OCI-LY7 (cell line): Measurements from ENCODE around the gene PRLH. TPM values are rescaled to one million over a fixed set of nuclear protein-coding genes. Genes with fewer than 3 reads are reported as not detected.
"Not testable (repeated sequence)": the region's sequence is repeated elsewhere in the genome, so short reads cannot be mapped to it uniquely, and the experiment has no call there.

Experiments used
- BruUV-seq: library from RNA; stranded (reverse); fragments of 400-500 nt; replicated peaks from 2 replicates; lab custom pipeline; 2021; lab: Mats Ljungman, UMichigan
- CTCF ChIA-PET: fragments of 300-600 bp; sonication (Branson Sonifier 250); formaldehyde crosslinking; loops from one replicate; lab custom pipeline; 2022; ENCODE audit warnings: antibody characterized with exemption; ENCODE audit not compliant: unreplicated experiment; lab: Charles Lee
- POLR2A ChIA-PET: fragments of 300-600 bp; sonication (Branson Sonifier 250); formaldehyde crosslinking; loops from one replicate; lab custom pipeline; 2022; ENCODE audit warnings: antibody characterized with exemption; lab: Charles Lee
- DNase-seq: peaks from one replicate; pipeline ENCODE4 v3.0.0-alpha.2; 2015; ENCODE audit warnings: low spot score
- H2AFZ ChIP-seq: fragments of 200-600 bp; sonication (generic), shearing (Covaris generic); 2 replicates; pipeline ENCODE4 v1.6.1; 2014; ENCODE audit warnings: mild to moderate bottlenecking, antibody characterized with exemption, low read length, moderate library complexity
- H3K27ac ChIP-seq: fragments of 200-600 bp; sonication (generic); 2 replicates; pipeline ENCODE4 v1.5.1; 2014; ENCODE audit warnings: mixed run types, low read depth, mild to moderate bottlenecking, moderate library complexity, low read length, inconsistent platforms; ENCODE audit not compliant: poor library complexity, severe bottlenecking
- H3K36me3 ChIP-seq: fragments of 200-600 bp; sonication (generic); 2 replicates; pipeline ENCODE4 v1.6.1; 2014; ENCODE audit warnings: mild to moderate bottlenecking, antibody characterized with exemption, low read length, moderate library complexity, mixed read lengths; ENCODE audit not compliant: insufficient read depth
- H3K4me1 ChIP-seq: fragments of 200-600 bp; sonication (generic); 2 replicates; pipeline ENCODE4 v1.5.1; 2014; ENCODE audit warnings: mild to moderate bottlenecking, low read length; ENCODE audit not compliant: insufficient read depth, poor library complexity, severe bottlenecking
- H3K4me2 ChIP-seq: fragments of 200-600 bp; sonication (generic); 2 replicates; pipeline ENCODE4 v1.6.1; 2014; ENCODE audit warnings: mild to moderate bottlenecking, low read length
- H3K4me3 ChIP-seq: fragments of 200-600 bp; sonication (generic); 2 replicates; pipeline ENCODE4 v1.5.1; 2014; ENCODE audit warnings: mild to moderate bottlenecking, low read depth, low read length; ENCODE audit not compliant: poor library complexity, severe bottlenecking
- H3K79me2 ChIP-seq: fragments of 200-600 bp; sonication (generic); 2 replicates; pipeline ENCODE4 v1.6.1; 2016; ENCODE audit warnings: low read depth, mild to moderate bottlenecking, low read length, moderate library complexity, mixed read lengths; ENCODE audit not compliant: insufficient read depth
- H3K9me2 ChIP-seq: fragments of 200-600 bp; sonication (generic); 2 replicates; pipeline ENCODE4 v1.6.1; 2016; ENCODE audit warnings: mild to moderate bottlenecking, low read length, mixed read lengths; ENCODE audit not compliant: insufficient read depth
- H3K9me3 ChIP-seq: fragments of 200-600 bp; sonication (generic); 2 replicates; pipeline ENCODE4 v1.6.1; 2014; ENCODE audit warnings: mild to moderate bottlenecking, mixed run types, low read length, mixed read lengths
- H4K20me1 ChIP-seq: fragments of 200-600 bp; sonication (generic); 2 replicates; pipeline ENCODE4 v1.6.1; 2014; ENCODE audit warnings: mild to moderate bottlenecking, antibody characterized with exemption, low read length, moderate library complexity, mixed read lengths; ENCODE audit not compliant: insufficient read depth
- EZH2phosphoT487 ChIP-seq: fragments of 200-600 bp; sonication (generic); IDR thresholded peaks from 2 replicates; pipeline ENCODE4 v1.6.1; 2018; ENCODE audit warnings: low read depth, borderline replicate concordance, mild to moderate bottlenecking, mixed run types, antibody characterized with exemption, low read length, moderate library complexity, mixed read lengths
- intact Hi-C: fragments of 100-400 bp; cut with micrococcal nuclease; formaldehyde crosslinking; loops from one replicate; pipeline ENCODE4 v1.10.0; 2022; ENCODE audit not compliant: unreplicated experiment
- total RNA-seq, 2 experiments: library from RNA; depleted of rRNA in 1 of 2; stranded (reverse); fragments of >200 nt in 1 of 2; shearing (Covaris generic) in 1 of 2; gene quantifications; 2 replicates each; pipeline ENCODE4 v1.2.3, GENCODE V29; 2014 to 2022
- TF ChIP-seq, protein P1 (sequence below): fragments of 200-600 bp; sonication (generic); conservative IDR thresholded peaks from 2 replicates; pipeline ENCODE4 v1.5.1; 2014; ENCODE audit warnings: mild to moderate bottlenecking, antibody characterized with exemption, low read length, moderate library complexity, mixed read lengths

The PRLH gene
- total RNA-seq, 2 experiments from 2014 or later: not detected

GRCh38 chr2:237593596-237594320, 27.4 kb downstream of the PRLH start:
- Histone ChIP-seq H3K36me3 (no peaks in the 10 kb centered on the region), H3K79me2 (no peaks in the 10 kb centered on the region), H3K4me1 (peaks cover 7% of the 10 kb centered on the region), H3K4me2 (no peak overlapping the region), H2AFZ (no peak overlapping the region), H3K4me3 (no peak overlapping the region), H3K9me3 (no peaks in the 10 kb centered on the region), H3K27ac (no peak overlapping the region), H4K20me1 (no peaks in the 10 kb centered on the region), H3K9me2 (no peaks in the 10 kb centered on the region)
- TF ChIP-seq, protein P1, sequence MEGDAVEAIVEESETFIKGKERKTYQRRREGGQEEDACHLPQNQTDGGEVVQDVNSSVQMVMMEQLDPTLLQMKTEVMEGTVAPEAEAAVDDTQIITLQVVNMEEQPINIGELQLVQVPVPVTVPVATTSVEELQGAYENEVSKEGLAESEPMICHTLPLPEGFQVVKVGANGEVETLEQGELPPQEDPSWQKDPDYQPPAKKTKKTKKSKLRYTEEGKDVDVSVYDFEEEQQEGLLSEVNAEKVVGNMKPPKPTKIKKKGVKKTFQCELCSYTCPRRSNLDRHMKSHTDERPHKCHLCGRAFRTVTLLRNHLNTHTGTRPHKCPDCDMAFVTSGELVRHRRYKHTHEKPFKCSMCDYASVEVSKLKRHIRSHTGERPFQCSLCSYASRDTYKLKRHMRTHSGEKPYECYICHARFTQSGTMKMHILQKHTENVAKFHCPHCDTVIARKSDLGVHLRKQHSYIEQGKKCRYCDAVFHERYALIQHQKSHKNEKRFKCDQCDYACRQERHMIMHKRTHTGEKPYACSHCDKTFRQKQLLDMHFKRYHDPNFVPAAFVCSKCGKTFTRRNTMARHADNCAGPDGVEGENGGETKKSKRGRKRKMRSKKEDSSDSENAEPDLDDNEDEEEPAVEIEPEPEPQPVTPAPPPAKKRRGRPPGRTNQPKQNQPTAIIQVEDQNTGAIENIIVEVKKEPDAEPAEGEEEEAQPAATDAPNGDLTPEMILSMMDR: no peak
- TF ChIP-seq EZH2phosphoT487: no peak
- BruUV-seq: no TSS peak
- CTCF ChIA-PET: no interaction called here
- POLR2A ChIA-PET: no interaction called here
- intact Hi-C loops: no loop called here
- no peak for DNase-seq

GRCh38 chr2:237594514-237594871, 28.1 kb downstream of the PRLH start:
- BruUV-seq: no TSS peak
- Histone ChIP-seq H3K4me2 (no peak overlapping the region), H2AFZ (no peak overlapping the region), H3K4me3 (no peak overlapping the region), H4K20me1 (no peaks in the 10 kb centered on the region), H3K79me2 (no peaks in the 10 kb centered on the region), H3K36me3 (no peaks in the 10 kb centered on the region), H3K4me1 (peaks cover 7% of the 10 kb centered on the region), H3K9me2 (no peaks in the 10 kb centered on the region), H3K27ac (no peak overlapping the region), H3K9me3 (no peaks in the 10 kb centered on the region)
- no peak for TF ChIP-seq EZH2phosphoT487
- TF ChIP-seq, protein P1: no peak
- ChIA-PET POLR2A (interaction anchor here (0.6 kb wide), 1 partner anchor 167 kb away, joined by 3 read pairs; no protein-coding TSS in a partner anchor), CTCF (no interaction called here)
- intact Hi-C loops: no loop called here
- no peak for DNase-seq

DNA sequence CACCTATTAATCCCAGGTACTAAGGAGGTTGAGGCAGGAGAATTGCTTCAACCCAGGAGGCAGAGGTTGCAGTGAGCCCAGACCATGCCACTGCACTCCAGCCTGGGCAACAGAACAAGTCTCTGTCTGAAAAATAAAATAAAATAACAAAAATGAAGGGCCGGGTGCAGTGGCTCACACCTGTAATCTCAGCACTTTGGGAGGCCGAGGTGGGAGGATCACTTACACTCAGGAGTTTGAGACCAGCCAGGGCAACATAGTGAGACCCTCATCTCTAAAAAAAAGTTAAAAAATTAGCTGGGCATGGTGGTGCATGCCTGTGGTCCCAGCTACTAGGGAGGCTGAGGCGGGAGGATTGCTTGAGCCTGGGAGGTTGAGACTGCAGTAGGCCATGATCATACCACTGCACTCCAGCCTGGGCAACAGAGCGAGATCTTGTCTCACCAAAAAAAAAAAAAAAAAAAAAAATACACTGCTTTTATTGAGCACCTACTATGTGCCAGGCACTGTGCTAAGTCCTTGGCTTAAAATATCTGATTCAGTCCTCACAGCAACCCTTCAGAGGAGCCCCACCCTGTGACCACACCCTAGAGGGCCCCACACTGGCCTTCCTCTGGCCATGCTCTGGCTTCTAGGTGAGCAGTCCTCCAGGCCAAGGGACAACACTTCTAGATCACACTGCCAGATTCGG, 29.6 kb downstream of the PRLH start:
- BruUV-seq, H3K4me3 ChIP-seq, H3K36me3 ChIP-seq, intact Hi-C loops, CTCF ChIA-PET, DNase-seq, H4K20me1 ChIP-seq, H2AFZ ChIP-seq, H3K4me2 ChIP-seq, H3K27ac ChIP-seq, POLR2A ChIA-PET, H3K79me2 ChIP-seq, H3K9me2 ChIP-seq, H3K9me3 ChIP-seq: not testable (repeated sequence)
- H3K4me1 ChIP-seq: peaks cover 14% of the 10 kb centered on the region
